Choroid plexus epithelial cell (primary cell): ENCODE data around the gene VTI1A.
"Not testable (repeated sequence)": the region's sequence is repeated elsewhere in the genome, so short reads cannot be mapped to it uniquely, and the experiment has no call there.

ENCODE experiments used
- DNase-seq: peaks from one replicate; pipeline ENCODE4 v3.0.0-alpha.2; 2010; ENCODE audit warnings: low read depth
- H3K4me3 ChIP-seq: 2 replicates; pipeline ENCODE4 v1.5.1; 2011; ENCODE audit warnings: low read depth, mild to moderate bottlenecking, control low read depth, low read length, moderate library complexity
- CTCF ChIP-seq: conservative IDR thresholded peaks from 2 replicates; pipeline ENCODE4 v1.5.1; 2011; ENCODE audit warnings: low read depth, mild to moderate bottlenecking, control low read depth, inconsistent platforms, low read length, moderate library complexity

Gene VTI1A

GRCh38 chr10:112859793-112860192 is 412.8 kb downstream of the VTI1A start:
- no peak for TF ChIP-seq CTCF
- no peak for DNase-seq
- H3K4me3 ChIP-seq = no peak overlapping the region

- not testable (repeated sequence) for H3K4me3 ChIP-seq, DNase-seq
These were observed 416.4 kb downstream of the VTI1A start for GRCh38 chr10:112863461-112863860.
